NCI-H1105 treated with DMSO at 0.1 percent for 48 hours (cell line): ENCODE results near the gene SLC6A3.

ENCODE experiments used
- DNase-seq: peaks from one replicate; lab custom pipeline; 2025; lab: John Stamatoyannopoulos, UW

SLC6A3 gene

DNA sequence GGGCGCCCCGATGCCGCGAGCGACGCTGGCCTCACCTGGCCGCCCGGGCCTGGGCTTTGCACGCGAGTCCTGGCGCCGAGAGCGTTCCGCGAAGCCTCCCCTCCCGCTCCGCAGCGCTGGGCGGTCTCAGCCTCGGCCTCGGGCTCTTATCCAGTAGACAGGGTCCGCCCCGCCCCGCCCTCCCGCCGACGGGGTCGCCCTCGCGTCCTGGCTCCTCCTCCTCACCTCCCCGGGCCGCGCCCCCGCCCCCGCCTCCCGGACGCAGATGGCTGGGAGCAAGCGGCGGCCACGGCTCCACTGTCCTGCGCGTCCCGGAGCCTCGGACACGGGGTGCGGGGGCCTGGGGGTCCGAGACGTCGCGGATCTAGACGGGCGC is at the start of gene SLC6A3:
SLC6A3 (minus strand) TSS at position 128 of the 376 bp plus-strand sequence. CDS start 2,243 bp downstream, outside the sequence.
- DNase-seq = no peak

GRCh38 chr5:1493941-1494340 is 48.7 kb upstream of the SLC6A3 start:
- DNase-seq = no peak

DNA sequence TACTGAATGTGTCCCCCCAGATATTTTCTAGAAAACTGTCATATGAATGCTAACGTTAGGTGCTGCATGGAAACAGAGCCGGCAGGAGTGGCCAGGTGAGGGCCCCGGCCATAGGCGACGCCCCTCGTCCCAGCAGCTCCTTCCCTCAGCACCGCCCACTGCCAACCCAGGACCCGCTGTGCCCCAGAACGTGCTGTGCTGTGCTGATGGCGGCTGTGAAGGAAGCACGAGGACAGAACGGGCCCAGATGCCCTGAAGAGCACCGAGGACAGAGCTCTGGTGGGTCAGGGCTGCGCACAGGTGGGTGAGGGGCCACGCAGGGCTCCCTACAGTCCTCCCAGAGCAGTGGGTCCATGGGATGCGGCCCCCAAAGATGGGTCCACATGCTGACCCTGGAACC is 48.2 kb upstream of the SLC6A3 start:
- DNase-seq = no peak

DNA sequence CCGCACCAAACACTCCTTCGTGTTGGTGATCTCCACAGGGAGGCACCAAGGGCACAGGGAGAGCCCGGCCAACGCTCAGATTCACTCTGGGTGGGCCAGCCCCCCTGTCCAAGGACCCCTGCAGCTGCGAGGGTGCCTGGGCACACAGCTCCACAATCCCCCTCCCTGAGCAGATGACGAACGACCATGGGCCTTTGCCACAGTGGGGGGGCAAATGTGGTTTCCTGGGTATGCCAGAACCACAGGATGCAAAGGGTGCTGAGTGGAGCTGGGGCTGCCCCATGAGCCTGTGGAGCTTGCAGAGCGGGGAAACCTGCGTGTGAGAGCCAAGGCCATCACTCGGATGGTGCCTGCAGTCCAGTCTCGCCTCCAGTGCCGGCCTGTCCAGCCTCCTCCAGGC is 47.5 kb upstream of the SLC6A3 start:
- DNase-seq = no peak

DNA sequence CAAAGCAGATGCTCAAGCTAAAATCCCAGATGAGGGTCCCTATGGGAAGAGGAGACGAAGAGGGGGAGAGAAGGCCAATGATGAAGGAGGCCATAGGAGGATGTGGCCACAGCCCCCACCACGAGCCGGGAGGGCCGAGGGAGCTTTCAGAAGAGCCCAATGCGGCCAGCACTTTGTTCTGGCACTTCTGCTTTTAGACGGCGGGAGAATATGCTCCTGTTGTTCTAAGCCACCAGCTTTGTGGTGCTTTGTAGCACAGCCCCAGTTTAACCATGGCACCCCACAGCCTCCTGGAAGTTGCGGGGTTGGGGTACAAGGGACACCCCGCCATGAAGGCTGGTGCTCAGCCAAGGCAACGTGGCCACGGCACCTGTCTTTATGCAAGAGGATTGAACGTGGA is 45.1 kb upstream of the SLC6A3 start:
- DNase-seq = no peak

DNA sequence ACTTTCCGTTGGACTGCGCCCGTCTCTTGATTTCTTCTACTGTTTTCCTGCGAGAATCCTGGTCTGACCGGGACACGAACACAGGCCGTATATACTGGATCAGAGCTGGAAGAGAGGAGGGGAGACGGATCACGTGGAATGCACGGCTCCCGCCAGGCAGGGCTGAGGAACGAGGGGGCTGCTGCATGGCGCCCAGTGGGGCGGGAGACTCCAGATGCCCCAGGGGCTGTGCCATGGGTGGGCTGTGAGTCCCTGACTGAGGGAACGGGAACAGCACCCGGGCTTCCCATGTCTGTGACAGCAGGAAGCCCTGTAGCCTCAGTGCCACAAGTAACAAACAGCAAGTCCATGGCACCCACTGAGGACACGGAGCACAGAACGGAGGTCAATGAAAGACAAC is 44.5 kb upstream of the SLC6A3 start:
- DNase-seq = no peak

GRCh38 chr5:1488882-1489680 is 43.8 kb upstream of the SLC6A3 start:
- DNase-seq = no peak

DNA sequence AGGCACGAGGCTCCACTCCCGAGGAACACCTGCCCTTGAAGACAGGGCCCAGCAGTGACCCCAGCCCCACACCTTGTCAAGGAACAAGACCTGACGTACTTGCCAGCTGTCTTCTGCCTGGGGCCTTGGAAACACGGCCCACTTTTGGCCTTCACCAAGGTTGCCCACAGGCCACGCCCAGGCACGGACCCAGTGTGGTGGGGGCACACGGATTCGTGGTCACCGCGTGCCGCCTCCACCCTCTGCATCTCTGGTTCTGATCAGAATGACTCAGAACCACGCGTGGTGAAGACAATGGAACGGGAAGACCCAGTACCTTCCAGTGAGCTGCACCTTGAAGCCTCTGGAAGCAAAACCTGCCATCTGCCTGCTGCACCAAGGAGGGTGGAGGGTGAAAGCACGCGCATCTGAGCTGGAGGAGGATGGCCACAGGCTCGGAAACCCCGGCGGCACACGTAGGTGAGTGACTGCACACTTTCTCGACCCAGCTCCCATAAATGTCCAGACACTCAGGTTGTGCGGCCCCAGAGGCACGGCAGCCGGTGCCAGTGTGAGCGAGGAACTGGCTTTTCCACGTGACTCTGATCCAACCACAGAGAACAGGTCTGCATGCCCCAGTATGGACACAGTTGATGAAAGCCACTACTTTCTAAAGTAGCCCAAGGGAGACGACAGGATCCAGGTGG is 42.0 kb upstream of the SLC6A3 start:
- DNase-seq = no peak

DNA sequence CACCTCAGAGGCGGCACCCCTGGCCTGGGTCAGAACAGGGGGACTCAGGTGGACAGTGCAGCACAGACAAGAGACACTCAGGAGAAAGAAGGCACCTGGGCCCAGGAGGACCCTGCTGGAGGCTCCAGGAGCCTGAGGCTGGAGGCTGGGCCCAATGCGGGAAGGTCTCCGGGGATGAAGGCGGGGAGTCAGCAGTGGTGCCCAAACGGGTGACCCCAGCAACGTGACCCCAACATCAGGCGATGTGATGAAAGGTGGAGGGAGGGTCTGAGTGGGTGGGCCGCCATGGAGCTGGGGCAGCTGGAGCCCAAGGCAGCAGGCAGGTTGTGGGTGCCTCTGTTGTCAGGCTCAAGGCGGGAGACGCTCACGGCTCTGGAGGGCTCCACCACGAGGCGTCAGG is 41.0 kb upstream of the SLC6A3 start:
- DNase-seq = no peak

DNA sequence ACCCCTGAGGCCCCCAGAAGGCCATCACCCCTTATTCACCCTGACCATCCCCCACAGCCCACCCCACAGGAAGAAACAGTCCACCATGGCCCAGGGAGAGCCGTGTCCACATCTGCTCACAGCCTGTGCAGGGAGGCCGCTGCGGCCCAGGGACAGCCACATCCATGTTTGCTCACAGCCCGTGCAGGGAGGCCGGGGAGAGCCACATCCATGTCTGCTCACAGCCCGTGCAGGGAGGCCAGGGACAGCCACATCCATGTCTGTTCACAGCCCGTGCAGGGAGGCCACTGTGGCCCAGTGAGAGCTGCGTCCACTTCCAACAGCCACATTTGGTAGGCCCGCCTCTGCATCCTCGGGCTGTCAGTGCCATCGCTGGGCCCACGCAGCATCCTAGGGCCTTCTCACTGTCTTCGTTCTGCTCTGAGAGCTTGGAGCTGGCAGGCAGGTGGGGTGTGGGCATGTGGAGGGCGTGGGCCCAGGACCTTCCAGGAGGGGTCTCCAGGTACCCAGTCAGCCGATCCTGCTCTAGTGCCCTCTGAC is 40.4 kb upstream of the SLC6A3 start:
- no peak for DNase-seq

DNA sequence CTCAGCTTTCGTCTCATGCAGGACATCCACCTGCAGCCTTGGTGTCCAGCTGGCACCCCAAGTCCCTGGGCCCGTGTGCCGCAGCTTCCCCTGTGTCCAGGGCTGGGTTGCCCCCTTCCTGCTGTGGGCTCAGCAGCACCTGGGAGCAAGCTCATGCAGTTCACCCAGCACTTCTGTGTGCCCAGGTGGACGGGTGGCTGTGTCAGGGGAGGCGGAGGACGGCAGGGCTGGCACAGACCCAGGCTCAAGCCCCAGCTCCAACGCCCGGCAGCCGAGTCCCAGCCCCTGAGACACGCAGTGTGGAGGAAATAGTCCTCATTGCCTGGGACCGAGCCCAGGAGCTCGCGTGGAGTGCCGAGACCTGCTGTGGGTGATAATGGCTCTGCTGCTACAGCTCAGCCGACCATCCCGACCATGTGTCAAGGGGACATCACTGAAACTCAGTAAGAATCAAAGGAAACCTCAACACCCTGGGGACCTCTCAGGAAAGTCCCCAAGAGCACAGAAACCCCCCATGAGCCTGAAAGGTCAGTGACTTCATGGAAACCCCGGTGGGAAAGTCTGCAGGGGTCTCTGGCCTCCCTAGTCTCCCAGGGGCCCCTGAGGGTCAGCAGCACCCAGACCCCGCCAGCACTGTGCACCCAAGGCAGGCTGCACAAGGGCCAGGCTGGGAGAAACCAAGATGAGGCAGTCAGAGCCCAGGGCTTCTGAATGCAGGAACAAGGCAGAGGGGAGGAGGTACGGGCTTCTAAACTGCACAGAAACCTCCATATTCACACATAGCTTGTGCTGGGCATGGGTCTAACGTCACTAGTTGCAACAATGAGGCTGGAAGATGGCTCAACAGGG is 39.7 kb upstream of the SLC6A3 start:
- DNase-seq = no peak

DNA sequence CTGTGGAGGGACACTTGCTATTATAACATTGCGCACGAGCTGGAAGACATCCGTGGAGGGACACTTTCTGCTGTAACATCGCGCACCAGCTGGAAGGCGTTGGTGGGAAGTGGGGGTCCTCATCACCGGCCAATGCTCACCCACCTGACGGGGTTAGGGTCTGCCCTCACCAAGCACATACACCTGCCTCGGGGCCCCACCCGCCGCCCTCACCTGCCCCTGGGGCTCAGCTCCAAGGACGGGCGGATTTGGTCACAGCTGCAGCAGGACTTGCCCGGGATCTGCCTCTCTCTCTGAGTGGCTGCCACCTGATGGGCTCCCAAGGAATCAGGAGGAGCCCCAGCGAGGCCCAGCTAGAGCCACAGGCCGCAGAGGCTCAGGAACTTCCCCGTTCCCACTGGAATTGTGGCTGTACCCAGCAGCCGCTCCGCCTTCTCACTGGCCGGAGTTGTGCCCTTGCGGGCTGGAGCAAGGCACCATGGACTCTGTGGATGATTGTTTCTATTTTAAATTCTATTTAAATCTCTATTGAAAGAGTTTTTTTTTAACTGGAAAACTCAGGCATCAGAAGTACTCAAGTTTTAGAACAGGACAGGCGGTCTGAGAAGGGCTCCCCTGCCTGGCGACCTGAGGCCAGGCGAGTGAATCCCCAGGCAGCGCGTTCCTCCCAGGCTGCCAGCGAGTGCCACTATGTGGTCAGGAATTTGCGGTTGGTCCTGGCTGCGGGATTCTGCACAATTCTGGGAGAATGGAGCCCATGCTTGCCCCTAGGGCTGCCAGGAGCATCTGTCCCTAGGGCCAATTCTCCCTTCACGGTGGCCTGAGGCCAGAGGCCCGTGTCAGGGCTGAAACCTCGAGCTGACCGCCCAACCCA is 38.9 kb upstream of the SLC6A3 start:
- no peak for DNase-seq

DNA sequence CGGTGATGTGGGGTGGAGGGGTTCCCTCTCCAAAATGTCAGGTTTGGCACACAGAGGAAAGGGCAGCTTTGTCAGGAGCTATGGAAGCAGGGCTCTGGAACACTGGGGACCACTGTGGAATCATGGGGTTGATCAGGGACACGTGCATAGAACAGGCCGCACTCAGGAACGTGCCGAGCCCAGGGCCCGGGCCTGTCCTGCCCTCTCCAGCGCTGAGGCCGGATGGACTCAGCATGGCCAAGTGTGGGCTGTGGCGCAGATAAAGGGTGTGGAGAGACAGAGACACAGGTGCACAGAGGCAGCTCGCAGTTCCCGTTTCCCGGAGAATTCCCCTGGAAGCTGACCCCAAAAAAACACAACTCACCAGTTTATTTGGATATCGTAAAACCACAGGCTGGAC is 37.8 kb upstream of the SLC6A3 start:
- DNase-seq = no peak

DNA sequence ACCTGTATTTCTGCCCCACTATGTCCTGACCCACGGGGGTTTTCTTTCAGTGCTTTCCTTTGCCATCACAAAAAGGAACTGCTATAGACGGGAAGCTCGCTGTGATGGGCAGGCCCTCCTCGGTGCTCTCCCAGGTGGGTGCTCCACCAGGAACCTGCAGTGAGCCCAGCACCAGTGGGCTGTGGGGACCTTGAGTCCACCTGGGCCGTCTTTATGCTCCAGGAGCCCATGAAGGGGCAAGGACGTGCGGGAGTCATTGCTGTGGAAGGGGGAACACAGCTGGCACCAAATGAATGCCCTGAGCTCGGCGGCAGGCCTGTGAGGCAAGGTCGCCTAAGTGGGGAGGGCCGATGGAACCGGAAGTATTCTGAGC is 36.7 kb upstream of the SLC6A3 start:
- DNase-seq = no peak

GRCh38 chr5:1481266-1481958 is 36.2 kb upstream of the SLC6A3 start:
- DNase-seq = no peak

DNA sequence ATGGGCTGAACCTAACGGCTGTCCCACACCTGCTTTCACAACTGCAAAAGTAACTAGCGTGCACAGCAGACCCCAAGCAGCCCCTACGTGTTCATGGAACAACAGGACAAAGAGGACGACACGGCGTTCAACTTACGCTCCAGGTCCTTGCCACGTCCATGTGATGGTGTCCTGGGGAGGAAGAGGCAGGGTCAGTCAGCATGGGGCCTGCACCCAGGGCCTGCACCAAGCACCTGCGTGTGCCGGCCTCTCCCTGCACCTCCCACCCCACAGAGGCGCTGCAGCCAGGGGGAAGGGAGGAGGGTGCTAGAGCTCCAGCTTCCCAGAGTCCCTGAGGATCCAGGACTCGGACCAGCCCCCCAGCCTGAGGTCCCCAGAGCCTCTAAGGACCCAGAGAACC is 35.6 kb upstream of the SLC6A3 start:
- no peak for DNase-seq

GRCh38 chr5:1480217-1480616 is 35.0 kb upstream of the SLC6A3 start:
- no peak for DNase-seq

DNA sequence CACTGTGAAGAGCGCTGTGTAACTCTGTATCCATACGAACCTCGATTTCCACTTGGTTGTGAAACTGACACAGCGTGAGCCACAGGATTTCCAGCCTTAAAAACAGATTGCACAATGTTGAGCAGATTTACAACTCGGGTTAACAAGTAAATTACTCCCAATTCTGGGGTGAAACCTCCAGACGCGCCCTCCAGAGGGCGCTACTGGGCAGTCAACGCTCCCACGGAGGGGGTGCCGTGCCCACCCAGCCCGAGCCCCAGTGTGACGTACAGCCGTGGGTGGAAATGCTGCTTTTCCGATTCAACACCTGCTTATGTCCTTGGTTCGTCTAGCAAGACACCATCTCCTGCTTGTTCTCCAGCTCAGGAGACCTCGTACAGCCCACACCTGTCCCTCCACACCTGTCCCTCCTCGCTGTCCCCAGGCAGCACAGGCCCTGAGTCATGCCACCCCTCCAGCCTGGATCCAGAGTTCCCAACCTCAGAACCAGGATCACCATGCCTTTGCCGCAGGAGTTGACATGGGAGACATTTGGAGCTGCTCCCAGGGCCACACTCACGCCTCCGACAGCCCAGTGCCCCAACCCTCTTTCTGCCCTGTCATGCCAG is 34.4 kb upstream of the SLC6A3 start:
- no peak for DNase-seq

- no peak for DNase-seq
Observed at GRCh38 chr5:1479066-1479465, 33.8 kb upstream of the SLC6A3 start.

- DNase-seq = no peak
Observed at GRCh38 chr5:1478271-1479035, 33.2 kb upstream of the SLC6A3 start.
